HepG2 (cell line): ENCODE measurements around the gene DDIT4. TPM values are rescaled to one million over a fixed set of nuclear protein-coding genes. Genes with fewer than 3 reads are reported as not detected.

Experiments used
- ASH2L ChIP-seq: fragments of 300-600, 200-600 bp; sonication (generic); IDR thresholded peaks from 2 replicates; pipeline ENCODE4 v1.7.0; 2017; ENCODE audit warnings: low read depth, mild to moderate bottlenecking, moderate library complexity, mixed read lengths, low read length; ENCODE audit not compliant: insufficient read length
- BORCS8-MEF2B ChIP-seq: sonication (generic); formaldehyde crosslinking; IDR thresholded peaks from 2 replicates; pipeline ENCODE4 v1.8.0; 2022; ENCODE audit warnings: mild to moderate bottlenecking, missing genetic modification reagents
- CEBPB ChIP-seq: IDR thresholded peaks from 2 replicates; pipeline ENCODE4 v1.6.1; 2011; ENCODE audit warnings: low read depth, low read length, improper control_type of control experiment, borderline replicate concordance
- EED ChIP-seq: sonication (generic); formaldehyde crosslinking; IDR thresholded peaks from 2 replicates; pipeline ENCODE4 v1.5.0; 2020; ENCODE audit warnings: mild to moderate bottlenecking, missing genetic modification reagents
- ELF1 ChIP-seq: sonication (generic); formaldehyde crosslinking; IDR thresholded peaks from 2 replicates; pipeline ENCODE4 v1.4.0; 2020; ENCODE audit warnings: missing genetic modification reagents
- ELF4 ChIP-seq: sonication (generic); formaldehyde crosslinking; IDR thresholded peaks from 2 replicates; pipeline ENCODE4 v1.5.0; 2020; ENCODE audit warnings: missing genetic modification reagents, mild to moderate bottlenecking, moderate library complexity, borderline replicate concordance
- ETV6 ChIP-seq: sonication (generic); formaldehyde crosslinking; conservative IDR thresholded peaks from 2 replicates; pipeline ENCODE4 v1.4.0; 2020; ENCODE audit warnings: missing genetic modification reagents
- GABPB1 ChIP-seq: IDR thresholded peaks from 2 replicates; pipeline ENCODE4 v1.6.1; 2016; ENCODE audit warnings: mild to moderate bottlenecking, missing genetic modification reagents, moderate library complexity, missing compliant biosample characterization
- GATAD1 ChIP-seq: IDR thresholded peaks from 2 replicates; pipeline ENCODE4 v1.6.1; 2016; ENCODE audit warnings: missing genetic modification reagents, missing compliant biosample characterization
- HIVEP1 ChIP-seq: sonication (generic); formaldehyde crosslinking; IDR thresholded peaks from 2 replicates; pipeline ENCODE4 v1.4.0; 2020; ENCODE audit warnings: mild to moderate bottlenecking, missing genetic modification reagents
- HOXA9 ChIP-seq: sonication (generic); formaldehyde crosslinking; IDR thresholded peaks from 2 replicates; pipeline ENCODE4 v1.8.1; 2022; ENCODE audit warnings: missing genetic modification reagents, mild to moderate bottlenecking, moderate library complexity, borderline replicate concordance
- MIER3 ChIP-seq: IDR thresholded peaks from 2 replicates; pipeline ENCODE4 v1.6.1; 2016; ENCODE audit warnings: missing compliant biosample characterization, borderline replicate concordance
- NCOA2 ChIP-seq: sonication (generic); formaldehyde crosslinking; IDR thresholded peaks from 2 replicates; pipeline ENCODE4 v1.8.0; 2022; ENCODE audit warnings: inconsistent platforms
- PITX1 ChIP-seq: sonication (generic); formaldehyde crosslinking; IDR thresholded peaks from 2 replicates; pipeline ENCODE4 v1.5.1; 2020; ENCODE audit warnings: mild to moderate bottlenecking, missing genetic modification reagents
- POGZ ChIP-seq: sonication (generic); formaldehyde crosslinking; IDR thresholded peaks from 2 replicates; pipeline ENCODE4 v1.4.0; 2020; ENCODE audit warnings: mild to moderate bottlenecking, missing genetic modification reagents
- RAD21 ChIP-seq: fragments of 450-650 bp; formaldehyde crosslinking; IDR thresholded peaks from 2 replicates; pipeline ENCODE4 v1.5.0; 2020; ENCODE audit warnings: mild to moderate bottlenecking
- RBFOX2 ChIP-seq: fragments of 200-400 bp; formaldehyde crosslinking; IDR thresholded peaks from 2 replicates; pipeline ENCODE4 v1.6.1; 2017; ENCODE audit warnings: low read depth, mild to moderate bottlenecking, low read length
- RBM22 ChIP-seq: fragments of 200-400 bp; formaldehyde crosslinking; optimal IDR thresholded peaks from 2 replicates; pipeline ENCODE3; 2017; ENCODE audit warnings: mild to moderate bottlenecking, low read length, moderate library complexity
- SIN3A ChIP-seq: IDR thresholded peaks from 2 replicates; pipeline ENCODE4 v1.6.1; 2011; ENCODE audit warnings: low read depth, mild to moderate bottlenecking, control low read depth, low read length, borderline replicate concordance
- SPEN ChIP-seq: sonication (generic); formaldehyde crosslinking; IDR thresholded peaks from 2 replicates; pipeline ENCODE4 v1.5.1; 2020; ENCODE audit warnings: low read depth, mild to moderate bottlenecking, missing genetic modification reagents
- TBX2 ChIP-seq: sonication (generic); formaldehyde crosslinking; IDR thresholded peaks from 2 replicates; pipeline ENCODE4 v1.5.0; 2020; ENCODE audit warnings: missing genetic modification reagents, mild to moderate bottlenecking, borderline replicate concordance
- TOPORS ChIP-seq: sonication (generic); formaldehyde crosslinking; IDR thresholded peaks from 2 replicates; pipeline ENCODE4 v1.8.0; 2023; ENCODE audit warnings: mild to moderate bottlenecking, missing genetic modification reagents
- ZNF333 ChIP-seq: sonication (generic); formaldehyde crosslinking; IDR thresholded peaks from 2 replicates; pipeline ENCODE4 v1.4.0; 2020; ENCODE audit warnings: mild to moderate bottlenecking, missing genetic modification reagents, borderline replicate concordance
- ZNF709 ChIP-seq: sonication (generic); formaldehyde crosslinking; IDR thresholded peaks from 2 replicates; pipeline ENCODE4 v1.5.0; 2020; ENCODE audit warnings: mild to moderate bottlenecking, missing genetic modification reagents
- ZNF782 ChIP-seq: sonication (generic); formaldehyde crosslinking; IDR thresholded peaks from 2 replicates; pipeline ENCODE4 v1.4.0; 2020; ENCODE audit warnings: missing genetic modification reagents, mild to moderate bottlenecking, borderline replicate concordance
- ZSCAN9 ChIP-seq: IDR thresholded peaks from 2 replicates; pipeline ENCODE4 v1.6.1; 2016; ENCODE audit warnings: borderline replicate concordance
- polyA plus RNA-seq, 8 experiments: library from polyadenylated mRNA; depleted of rRNA in 3 of 8; stranded (reverse) in 7 of 8; unstranded in 1 of 8; fragments of >200 nt; fragmentation: Illumina TruSeq in 4 of 8; extraction: Trizol in 4 of 8; gene quantifications; 2 replicates each; pipeline versions ENCODE4 v1.2.1 to v1.2.3, GENCODE V29; 2011 to 2016; ENCODE audit warnings: low read depth in 4 of 8, missing spikeins in 1 of 8, mixed read lengths in 1 of 8; ENCODE audit not compliant: insufficient read depth in 1 of 8
- total RNA-seq, 5 experiments: library from RNA; depleted of rRNA; stranded (reverse); fragments of >200 nt; fragmentation: Illumina TruSeq; extraction: Trizol; gene quantifications; 2 replicates each; pipeline ENCODE4 v1.2.3, GENCODE V29; 2016; ENCODE audit warnings: low read depth in 1 of 5
- TF ChIP-seq, protein P1 (sequence below): sonication (generic); formaldehyde crosslinking; IDR thresholded peaks from 2 replicates; pipeline ENCODE4 v1.4.0; 2020; ENCODE audit warnings: missing genetic modification reagents
- TF ChIP-seq, protein P2 (sequence below): sonication (generic); formaldehyde crosslinking; IDR thresholded peaks from 2 replicates; pipeline ENCODE4 v1.5.0; 2020; ENCODE audit warnings: missing genetic modification reagents
- TF ChIP-seq, protein P3 (sequence below): sonication (generic); formaldehyde crosslinking; IDR thresholded peaks from 2 replicates; pipeline ENCODE4 v1.4.0; 2020; ENCODE audit warnings: missing genetic modification reagents

The DDIT4 gene
- total and polyA plus RNA-seq, 2 of the 13 experiments (the other 11 are each of a cell fraction or from before 2014, with no cell fraction given), result 35.6 to 40.7 TPM

DNA sequence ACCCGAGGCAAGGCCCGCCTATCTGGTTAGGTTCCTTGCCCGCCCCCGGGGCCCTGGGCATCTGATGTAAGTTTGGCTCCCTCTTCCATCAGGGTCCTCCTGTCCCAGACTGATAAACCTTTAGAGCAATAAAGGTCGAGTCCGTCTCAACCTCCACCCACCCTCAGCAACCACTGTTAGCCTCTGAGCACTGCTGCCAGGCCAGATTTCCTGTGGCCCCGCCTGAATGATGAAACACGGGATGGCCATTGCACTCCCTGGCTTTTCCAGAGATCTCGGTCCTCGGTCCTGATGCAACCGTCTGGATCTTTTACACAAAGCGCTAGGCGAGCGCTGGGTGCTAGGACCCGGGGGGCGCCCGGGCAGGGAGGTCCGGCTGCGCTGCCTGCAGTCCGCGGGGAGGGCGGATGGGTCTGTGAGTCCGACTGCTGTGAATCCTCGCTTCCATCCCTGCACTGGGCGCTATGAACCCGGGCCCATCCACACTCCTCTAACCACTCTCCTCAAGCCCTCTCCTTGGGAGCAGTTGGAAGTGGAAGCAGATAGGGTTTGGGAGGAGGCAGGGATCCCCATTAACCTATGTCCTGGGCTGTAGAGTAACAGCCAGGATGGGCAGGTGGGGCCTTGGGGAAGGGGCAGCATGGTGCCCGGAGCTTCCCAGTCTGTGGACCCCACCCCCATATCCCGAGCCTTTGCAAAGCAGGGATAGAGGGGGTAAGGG lies 875 bp upstream of the DDIT4 start (continued):
- TF ChIP-seq, protein P1, sequence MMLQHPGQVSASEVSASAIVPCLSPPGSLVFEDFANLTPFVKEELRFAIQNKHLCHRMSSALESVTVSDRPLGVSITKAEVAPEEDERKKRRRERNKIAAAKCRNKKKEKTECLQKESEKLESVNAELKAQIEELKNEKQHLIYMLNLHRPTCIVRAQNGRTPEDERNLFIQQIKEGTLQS (CRISPR knock-in tag), result peak; percentile 93
- TF ChIP-seq ZNF333 (CRISPR knock-in tag), result 0 out of 2 replicates have a peak, but pooled peaks have one; percentile 46
- TF ChIP-seq ELF1, result peak; percentile 64; the same call in 1 of the 2 replicates
- peak; percentile 23 for TF ChIP-seq ASH2L
- peak; percentile 38; the same call in 1 of the 2 replicates for TF ChIP-seq ETV6 (CRISPR knock-in tag)
- TF ChIP-seq RAD21 (CRISPR knock-in tag), result peak; percentile 74
- TF ChIP-seq, protein P2, sequence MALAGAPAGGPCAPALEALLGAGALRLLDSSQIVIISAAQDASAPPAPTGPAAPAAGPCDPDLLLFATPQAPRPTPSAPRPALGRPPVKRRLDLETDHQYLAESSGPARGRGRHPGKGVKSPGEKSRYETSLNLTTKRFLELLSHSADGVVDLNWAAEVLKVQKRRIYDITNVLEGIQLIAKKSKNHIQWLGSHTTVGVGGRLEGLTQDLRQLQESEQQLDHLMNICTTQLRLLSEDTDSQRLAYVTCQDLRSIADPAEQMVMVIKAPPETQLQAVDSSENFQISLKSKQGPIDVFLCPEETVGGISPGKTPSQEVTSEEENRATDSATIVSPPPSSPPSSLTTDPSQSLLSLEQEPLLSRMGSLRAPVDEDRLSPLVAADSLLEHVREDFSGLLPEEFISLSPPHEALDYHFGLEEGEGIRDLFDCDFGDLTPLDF, result 0 out of 2 replicates have a peak, but pooled peaks have one; percentile 33
- peak; percentile 86 for TF ChIP-seq NCOA2 (CRISPR knock-in tag)
- TF ChIP-seq PITX1 (CRISPR knock-in tag), result peak; percentile 85
- no peak for TF ChIP-seq HOXA9 (CRISPR knock-in tag)
- peak; percentile 82; the same call in 1 of the 2 replicates for TF ChIP-seq ZSCAN9
- TF ChIP-seq RBM22, result peak; percentile 79
- peak; percentile 83 for TF ChIP-seq GABPB1 (CRISPR knock-in tag)
- TF ChIP-seq CEBPB, result peak; percentile 99
- TF ChIP-seq EED (CRISPR knock-in tag), result no peak
- peak; percentile 52; the same call in 1 of the 2 replicates for TF ChIP-seq BORCS8-MEF2B (CRISPR knock-in tag)
- TF ChIP-seq TOPORS (CRISPR knock-in tag), result 0 out of 2 replicates have a peak, but pooled peaks have one; percentile 44
- TF ChIP-seq GATAD1 (CRISPR knock-in tag), result 0 out of 2 replicates have a peak, but pooled peaks have one; percentile 42
- 0 out of 2 replicates have a peak, but pooled peaks have one; percentile 79 for TF ChIP-seq ZNF782 (CRISPR knock-in tag)
- TF ChIP-seq MIER3 (CRISPR knock-in tag), result peak; percentile 79; the same call in 1 of the 2 replicates
- 0 out of 2 replicates have a peak, but pooled peaks have one; percentile 19 for TF ChIP-seq ELF4
- no peak for TF ChIP-seq POGZ (CRISPR knock-in tag)
- peak; percentile 67; the same call in 1 of the 2 replicates for TF ChIP-seq HIVEP1 (CRISPR knock-in tag)
- TF ChIP-seq SIN3A, result 0 out of 2 replicates have a peak, but pooled peaks have one; percentile 66
- TF ChIP-seq TBX2 (CRISPR knock-in tag), result peak; percentile 70; the same call in 1 of the 2 replicates
- TF ChIP-seq ZNF709 (CRISPR knock-in tag), result no peak
- peak; percentile 12; the same call in 1 of the 2 replicates for TF ChIP-seq RBFOX2
- peak; percentile 78; the same call in 1 of the 2 replicates for TF ChIP-seq SPEN
- TF ChIP-seq, protein P3, sequence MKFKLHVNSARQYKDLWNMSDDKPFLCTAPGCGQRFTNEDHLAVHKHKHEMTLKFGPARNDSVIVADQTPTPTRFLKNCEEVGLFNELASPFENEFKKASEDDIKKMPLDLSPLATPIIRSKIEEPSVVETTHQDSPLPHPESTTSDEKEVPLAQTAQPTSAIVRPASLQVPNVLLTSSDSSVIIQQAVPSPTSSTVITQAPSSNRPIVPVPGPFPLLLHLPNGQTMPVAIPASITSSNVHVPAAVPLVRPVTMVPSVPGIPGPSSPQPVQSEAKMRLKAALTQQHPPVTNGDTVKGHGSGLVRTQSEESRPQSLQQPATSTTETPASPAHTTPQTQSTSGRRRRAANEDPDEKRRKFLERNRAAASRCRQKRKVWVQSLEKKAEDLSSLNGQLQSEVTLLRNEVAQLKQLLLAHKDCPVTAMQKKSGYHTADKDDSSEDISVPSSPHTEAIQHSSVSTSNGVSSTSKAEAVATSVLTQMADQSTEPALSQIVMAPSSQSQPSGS, result peak; percentile 91; the same call in 1 of the 2 replicates
